Neutrophil (primary cell): Measurements from ENCODE around the gene SLC4A1AP.

ENCODE experiments used
- H3K27ac ChIP-seq: fragments of 200-600 bp; sonication (generic); 2 replicates; pipeline ENCODE4 v1.5.1; 2016; ENCODE audit warnings: mild to moderate bottlenecking, moderate library complexity
- H3K27me3 ChIP-seq: fragments of 200-600 bp; sonication (generic); 2 replicates; pipeline ENCODE4 v1.6.0; 2016; ENCODE audit warnings: mild to moderate bottlenecking
- H3K36me3 ChIP-seq: fragments of 200-600 bp; sonication (generic); 2 replicates; pipeline ENCODE4 v1.5.1; 2017
- H3K4me1 ChIP-seq, 2 experiments: fragments of 200-600 bp in 1 of 2; sonication (generic) in 1 of 2; 1 replicate in 1 of 2; 2 replicates in 1 of 2; pipeline versions ENCODE4 v1.5.1 to v1.6.1; 2013 to 2016; ENCODE audit warnings: low read depth in 1 of 2, low read length in 1 of 2, mild to moderate bottlenecking in 1 of 2, moderate library complexity in 1 of 2; ENCODE audit not compliant: control insufficient read depth in 1 of 2, insufficient read depth in 1 of 2
- H3K4me3 ChIP-seq, 2 experiments: fragments of 200-600 bp in 1 of 2; sonication (generic) in 1 of 2; 1 replicate in 1 of 2; 2 replicates in 1 of 2; pipeline ENCODE4 v1.5.1; 2013 to 2016; ENCODE audit warnings: low read depth in 1 of 2, low read length in 1 of 2, mild to moderate bottlenecking in 1 of 2, moderate library complexity in 1 of 2
- H3K9me3 ChIP-seq: fragments of 200-600 bp; sonication (generic); 2 replicates; pipeline ENCODE4 v1.5.1; 2016
- TF ChIP-seq, protein P1 (sequence below): fragments of 200-600 bp; sonication (generic); IDR thresholded peaks from 2 replicates; pipeline ENCODE4 v1.5.1; 2016; ENCODE audit warnings: antibody characterized with exemption

Gene SLC4A1AP

DNA sequence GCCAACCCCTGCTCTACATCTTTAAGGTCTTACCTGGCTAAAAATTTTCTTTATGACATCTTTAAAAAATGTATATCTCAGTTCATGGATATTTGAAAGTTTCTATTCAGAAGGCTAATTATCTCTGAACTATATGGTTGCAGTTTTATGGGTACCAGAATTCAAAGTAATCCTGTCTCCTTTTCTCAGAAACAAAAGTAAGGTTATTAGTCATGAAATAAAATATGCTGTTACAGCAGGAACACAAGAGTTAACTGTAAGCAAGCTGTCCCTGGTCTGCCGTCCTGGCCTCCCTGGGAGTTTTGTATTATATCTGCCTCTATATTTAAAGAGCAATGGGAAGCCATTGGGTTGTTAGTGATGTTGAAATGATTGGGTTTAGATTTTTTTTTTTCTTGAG is 34.0 kb downstream of the SLC4A1AP start:
- H3K36me3 ChIP-seq, result peaks cover 62% of the 10 kb centered on the region

DNA sequence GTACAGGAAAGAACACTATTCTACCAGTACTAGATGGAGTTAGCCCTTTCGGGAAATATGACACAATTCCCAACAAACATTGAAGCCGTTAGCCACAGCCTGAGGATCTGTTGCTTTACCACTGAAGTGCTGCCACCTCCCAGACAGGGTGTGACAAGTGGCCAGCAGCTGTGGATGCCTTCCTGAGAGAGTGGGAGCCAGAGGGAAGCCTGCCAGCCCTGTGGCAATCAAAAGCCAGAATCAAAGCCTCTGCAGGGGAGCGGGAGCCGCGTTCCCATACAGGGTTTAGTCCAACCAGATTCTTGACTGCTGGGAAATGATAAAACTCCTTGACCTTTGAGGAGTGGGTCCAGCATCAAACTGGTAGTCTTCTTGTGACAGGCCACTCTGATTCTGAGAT is 38.0 kb downstream of the SLC4A1AP start:
- no peaks in the 10 kb centered on the region for H3K27me3 ChIP-seq
- peaks cover 23% of the 10 kb centered on the region for H3K36me3 ChIP-seq
- no peak overlapping the region for H3K4me3 ChIP-seq
- peaks cover 11 to 18% of the 10 kb centered on the region in 2 experiments for H3K4me1 ChIP-seq
- TF ChIP-seq, protein P1, sequence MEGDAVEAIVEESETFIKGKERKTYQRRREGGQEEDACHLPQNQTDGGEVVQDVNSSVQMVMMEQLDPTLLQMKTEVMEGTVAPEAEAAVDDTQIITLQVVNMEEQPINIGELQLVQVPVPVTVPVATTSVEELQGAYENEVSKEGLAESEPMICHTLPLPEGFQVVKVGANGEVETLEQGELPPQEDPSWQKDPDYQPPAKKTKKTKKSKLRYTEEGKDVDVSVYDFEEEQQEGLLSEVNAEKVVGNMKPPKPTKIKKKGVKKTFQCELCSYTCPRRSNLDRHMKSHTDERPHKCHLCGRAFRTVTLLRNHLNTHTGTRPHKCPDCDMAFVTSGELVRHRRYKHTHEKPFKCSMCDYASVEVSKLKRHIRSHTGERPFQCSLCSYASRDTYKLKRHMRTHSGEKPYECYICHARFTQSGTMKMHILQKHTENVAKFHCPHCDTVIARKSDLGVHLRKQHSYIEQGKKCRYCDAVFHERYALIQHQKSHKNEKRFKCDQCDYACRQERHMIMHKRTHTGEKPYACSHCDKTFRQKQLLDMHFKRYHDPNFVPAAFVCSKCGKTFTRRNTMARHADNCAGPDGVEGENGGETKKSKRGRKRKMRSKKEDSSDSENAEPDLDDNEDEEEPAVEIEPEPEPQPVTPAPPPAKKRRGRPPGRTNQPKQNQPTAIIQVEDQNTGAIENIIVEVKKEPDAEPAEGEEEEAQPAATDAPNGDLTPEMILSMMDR, result no peak
- no peak overlapping the region for H3K27ac ChIP-seq
- H3K9me3 ChIP-seq, result no peaks in the 10 kb centered on the region

More for the DNA sequence above, 34.0 kb downstream of the SLC4A1AP start:
- TF ChIP-seq, protein P1, result no peak
- Histone ChIP-seq H3K4me3 (no peak overlapping the region), H3K4me1 (no peaks in the 10 kb centered on the region), H3K9me3 (peaks cover 3% of the 10 kb centered on the region), H3K27me3 (no peaks in the 10 kb centered on the region), H3K27ac (no peak overlapping the region)

DNA sequence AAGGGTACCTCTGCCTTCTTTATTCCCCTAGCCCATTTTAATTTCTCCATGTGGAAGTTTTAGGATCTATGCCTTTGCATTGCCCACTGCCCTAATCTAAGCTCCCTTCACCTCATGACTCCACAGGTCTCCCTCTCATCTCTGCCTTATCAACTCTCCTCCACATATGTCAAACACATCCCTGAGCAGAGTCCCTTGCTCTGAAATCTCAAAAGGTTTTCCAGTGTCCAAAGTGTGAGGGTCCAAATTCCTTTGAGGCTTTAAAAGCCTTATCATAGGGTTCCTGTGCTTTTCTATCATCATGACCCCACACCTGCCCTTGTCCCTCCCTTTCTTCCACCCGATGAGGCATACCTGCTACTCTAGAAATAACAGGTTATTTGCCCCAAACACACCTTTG is 38.6 kb downstream of the SLC4A1AP start:
- H3K4me1 ChIP-seq, result peaks cover 11 to 18% of the 10 kb centered on the region in 2 experiments
- H3K27ac ChIP-seq, result no peak overlapping the region
- H3K9me3 ChIP-seq, result no peaks in the 10 kb centered on the region
- TF ChIP-seq, protein P1, result no peak
- H3K27me3 ChIP-seq, result no peaks in the 10 kb centered on the region
- no peak overlapping the region for H3K4me3 ChIP-seq
- peaks cover 17% of the 10 kb centered on the region for H3K36me3 ChIP-seq

DNA sequence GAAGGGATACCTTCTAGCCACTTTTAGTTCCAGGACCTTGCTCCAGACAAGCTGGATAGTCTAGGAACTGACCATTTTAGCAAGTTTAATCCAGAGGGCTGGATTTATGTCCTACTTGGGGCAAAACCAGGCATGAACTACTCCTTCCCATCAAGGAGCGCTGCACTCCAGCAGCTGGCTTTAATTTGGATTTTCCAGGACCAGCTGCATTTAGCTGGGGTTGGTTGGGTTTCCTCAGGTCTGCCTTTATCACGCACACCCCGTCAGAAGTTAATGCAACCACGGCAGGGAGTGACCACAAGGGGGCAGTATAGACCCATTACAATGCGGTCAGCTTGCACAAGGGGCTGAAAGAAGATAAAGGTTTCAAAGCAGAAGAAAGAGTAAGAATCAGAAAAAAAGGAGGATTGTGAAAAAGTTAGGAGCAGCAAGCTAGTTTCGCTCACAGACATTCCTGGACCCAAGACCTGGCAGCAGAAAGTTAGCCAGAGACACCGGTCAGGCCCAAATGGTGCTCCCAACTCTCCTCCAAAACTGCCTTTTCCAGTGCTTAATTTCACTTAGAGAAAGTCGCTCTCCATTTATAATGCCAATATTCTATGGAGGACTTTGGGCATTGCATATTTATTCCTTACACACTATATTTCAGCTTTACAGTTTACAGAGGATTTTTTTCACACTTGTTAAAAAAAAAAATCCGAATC is 40.1 kb downstream of the SLC4A1AP start:
- no peak overlapping the region for H3K4me3 ChIP-seq
- H3K36me3 ChIP-seq, result peaks cover 4% of the 10 kb centered on the region
- H3K4me1 ChIP-seq, result peaks cover 11 to 18% of the 10 kb centered on the region in 2 experiments
- no peak overlapping the region for H3K27ac ChIP-seq
- no peaks in the 10 kb centered on the region for H3K27me3 ChIP-seq
- no peaks in the 10 kb centered on the region for H3K9me3 ChIP-seq
- TF ChIP-seq, protein P1, result peak; percentile 83

DNA sequence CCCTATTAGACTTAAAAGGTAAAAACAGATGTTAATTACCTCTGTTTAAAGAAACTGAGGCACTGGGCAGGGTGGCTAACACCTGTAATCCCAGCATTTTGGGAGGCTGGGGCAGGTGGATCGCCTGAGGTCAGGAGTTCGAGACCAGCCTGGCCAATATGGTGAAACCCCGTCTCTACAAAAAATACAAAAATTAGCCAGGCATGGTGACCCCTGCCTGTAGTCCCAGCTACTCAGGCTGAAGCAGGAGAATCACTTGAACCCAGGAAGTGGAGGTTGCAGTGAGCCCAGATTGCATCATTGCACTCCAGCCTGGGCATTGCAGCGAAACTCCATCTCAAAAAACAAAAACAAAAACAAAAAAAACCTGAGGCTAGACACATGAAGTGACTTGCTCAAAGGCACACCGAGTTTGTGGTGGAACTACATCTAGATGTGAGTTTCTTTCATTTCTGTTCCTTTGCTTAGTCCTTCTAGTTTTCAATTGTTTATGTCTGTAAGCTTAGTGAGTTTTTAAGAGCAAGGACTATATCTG is 40.7 kb downstream of the SLC4A1AP start:
- H3K27me3 ChIP-seq, result no peaks in the 10 kb centered on the region
- no peak overlapping the region for H3K4me3 ChIP-seq
- no peaks in the 10 kb centered on the region for H3K36me3 ChIP-seq
- H3K4me1 ChIP-seq, result peaks cover 11 to 18% of the 10 kb centered on the region in 2 experiments
- no peak overlapping the region for H3K27ac ChIP-seq
- TF ChIP-seq, protein P1, result no peak
- no peaks in the 10 kb centered on the region for H3K9me3 ChIP-seq
